ENCODE results near the gene TGM6. TPM values are rescaled to one million over a fixed set of nuclear protein-coding genes. Genes with fewer than 3 reads are reported as not detected.

The TGM6 gene
- total RNA-seq, 2 donors from 2014 or later, result not detected

- H3K4me1 ChIP-seq, result peaks cover 0 to 23% of the 10 kb centered on the region in 2 donors
- no peak for DNase-seq (ENCODE audit: low spot score)
- H3K27me3 ChIP-seq, result no peaks in the 10 kb centered on the region
- peak overlapping the region; percentile 69 to 70 for H3K4me3 ChIP-seq
- H3K9me3 ChIP-seq, result no peaks in the 10 kb centered on the region
- H3K36me3 ChIP-seq, result peaks cover 28% of the 10 kb centered on the region
- H3K27ac ChIP-seq, result peak overlapping the region; percentile 91 to 94
- TF ChIP-seq CTCF (IDR thresholded peaks at IDR 0.05), result no peak
These were observed 89.3 kb downstream of the TGM6 start for GRCh38 chr20:2469991-2470422.

- TF ChIP-seq CTCF (IDR thresholded peaks at IDR 0.05), result no peak
- no peaks in the 10 kb centered on the region for H3K27me3 ChIP-seq
- DNase-seq (ENCODE audit: low spot score), result peak; percentile 97
- H3K4me3 ChIP-seq, result peak within 1 kb of the TSS; percentile 69 to 70
- H3K4me1 ChIP-seq, result peaks cover 0 to 23% of the 10 kb centered on the region in 2 donors
- H3K36me3 ChIP-seq, result peaks cover 22% of the 10 kb centered on the region
- H3K27ac ChIP-seq, result peak within 1 kb of the TSS; percentile 91 to 94
- no peaks in the 10 kb centered on the region for H3K9me3 ChIP-seq
These were observed 89.9 kb downstream of the TGM6 start, which contains the start of gene SNRPB for GRCh38 chr20:2470423-2471193. Gene SNRPB, minus strand, starts transcription at chr20:2470789. Its CDS starts 99 bp downstream, at chr20:2470690.

GRCh38 chr20:2473516-2473915 is 92.8 kb downstream of the TGM6 start:
- Histone ChIP-seq H3K4me3 (no peak overlapping the region), H3K27me3 (no peaks in the 10 kb centered on the region), H3K36me3 (no peaks in the 10 kb centered on the region), H3K4me1 (peaks cover 0 to 14% of the 10 kb centered on the region in 2 donors), H3K27ac (no peak overlapping the region), H3K9me3 (no peaks in the 10 kb centered on the region)
- TF ChIP-seq CTCF (IDR thresholded peaks at IDR 0.05), result no peak
- DNase-seq (ENCODE audit: low spot score), result no peak

- no peak for TF ChIP-seq CTCF (IDR thresholded peaks at IDR 0.05)
- DNase-seq (ENCODE audit: low spot score), result no peak
- H3K9me3 ChIP-seq, result no peaks in the 10 kb centered on the region
- no peak overlapping the region for H3K4me3 ChIP-seq
- H3K27ac ChIP-seq, result no peak overlapping the region
- H3K27me3 ChIP-seq, result no peaks in the 10 kb centered on the region
- H3K36me3 ChIP-seq, result peaks cover 4% of the 10 kb centered on the region
- no peaks in the 10 kb centered on the region for H3K4me1 ChIP-seq
These were observed 95.4 kb downstream of the TGM6 start for GRCh38 chr20:2475850-2476741.

- H3K4me1 ChIP-seq, result no peaks in the 10 kb centered on the region
- no peak overlapping the region for H3K4me3 ChIP-seq
- no peak overlapping the region for H3K27ac ChIP-seq
- TF ChIP-seq CTCF (IDR thresholded peaks at IDR 0.05), result no peak
- H3K9me3 ChIP-seq, result no peaks in the 10 kb centered on the region
- no peaks in the 10 kb centered on the region for H3K27me3 ChIP-seq
- peaks cover 4% of the 10 kb centered on the region for H3K36me3 ChIP-seq
- no peak for DNase-seq (ENCODE audit: low spot score)
These were observed 96.3 kb downstream of the TGM6 start for GRCh38 chr20:2476742-2477615.
